Upper lobe of right lung (tissue), 1 donor: ENCODE results near the gene ITSN2. TPM values are rescaled to one million over a fixed set of nuclear protein-coding genes. Genes with fewer than 3 reads are reported as not detected.

Experiments
- ATAC-seq: fragments of 200-7000 bp; cut with Tn5 transposase; one replicate; pipeline ENCODE4 v1.9.1; 2020; ENCODE audit warnings: mild to moderate bottlenecking, moderate library complexity
- DNase-seq: peaks from one replicate; pipeline ENCODE4 v3.0.0-alpha.2; 2020
- H3K27ac ChIP-seq: fragments of 200-600 bp; one replicate; pipeline ENCODE4 v1.8.0; 2022
- H3K27me3 ChIP-seq: fragments of 200-600 bp; one replicate; pipeline ENCODE4 v1.8.0; 2022; ENCODE audit warnings: mild to moderate bottlenecking
- H3K36me3 ChIP-seq: fragments of 200-600 bp; one replicate; pipeline ENCODE4 v1.8.0; 2022
- H3K4me1 ChIP-seq: fragments of 200-600 bp; one replicate; pipeline ENCODE4 v1.8.0; 2022
- H3K4me3 ChIP-seq: fragments of 200-600 bp; one replicate; pipeline ENCODE4 v1.8.0; 2022; ENCODE audit warnings: mild to moderate bottlenecking
- H3K9me3 ChIP-seq: fragments of 200-600 bp; one replicate; pipeline ENCODE4 v1.8.0; 2022
- intact Hi-C: fragments of 100-400 bp; cut with DNase I; formaldehyde crosslinking; loops from one replicate; pipeline ENCODE4 v1.11.0; 2022
- total RNA-seq: library from RNA; stranded (reverse); fragmentation: NEBNext Ultra II Directional; extraction: Animal tissue kit (Norgen Biotek cat#: 25700); gene quantifications from one replicate; pipeline ENCODE4 v1.2.1, GENCODE V29; 2021
- TF ChIP-seq, protein P1 (sequence below): fragments of 200-600 bp; IDR thresholded peaks from one replicate; pipeline ENCODE4 v1.8.0; 2022; ENCODE audit warnings: antibody characterized with exemption
- donor health status: DM: no; HTN: yes; CAD: no; lungs with severe emphysema.

ITSN2 gene
- total RNA-seq, 1 donor from 2014 or later, result 104 TPM

DNA sequence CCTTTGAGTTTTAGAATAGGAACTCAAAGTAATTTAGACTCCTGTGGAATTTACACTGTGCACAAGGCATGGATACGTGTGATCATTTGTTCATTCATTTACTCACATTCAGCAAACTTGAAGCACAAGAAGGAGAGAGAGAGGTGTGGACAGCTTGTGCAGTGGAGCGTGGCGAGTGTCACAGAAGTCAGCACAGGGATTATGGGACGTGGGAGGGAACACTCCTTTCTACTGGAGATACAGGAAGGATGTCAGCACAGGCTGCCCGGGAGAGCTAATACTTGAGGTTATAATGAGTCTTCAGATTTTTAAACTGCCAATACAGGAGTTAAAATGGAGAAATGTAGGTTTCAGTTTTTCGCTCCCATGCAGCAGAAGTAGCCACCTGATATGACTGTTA, 178.5 kb downstream of the ITSN2 start:
- Histone ChIP-seq H3K36me3 (no peaks in the 10 kb centered on the region), H3K4me3 (no peak overlapping the region), H3K9me3 (no peaks in the 10 kb centered on the region), H3K27ac (no peak overlapping the region), H3K27me3 (no peaks in the 10 kb centered on the region), H3K4me1 (no peaks in the 10 kb centered on the region)
- ATAC-seq, result no peak
- TF ChIP-seq, protein P1, sequence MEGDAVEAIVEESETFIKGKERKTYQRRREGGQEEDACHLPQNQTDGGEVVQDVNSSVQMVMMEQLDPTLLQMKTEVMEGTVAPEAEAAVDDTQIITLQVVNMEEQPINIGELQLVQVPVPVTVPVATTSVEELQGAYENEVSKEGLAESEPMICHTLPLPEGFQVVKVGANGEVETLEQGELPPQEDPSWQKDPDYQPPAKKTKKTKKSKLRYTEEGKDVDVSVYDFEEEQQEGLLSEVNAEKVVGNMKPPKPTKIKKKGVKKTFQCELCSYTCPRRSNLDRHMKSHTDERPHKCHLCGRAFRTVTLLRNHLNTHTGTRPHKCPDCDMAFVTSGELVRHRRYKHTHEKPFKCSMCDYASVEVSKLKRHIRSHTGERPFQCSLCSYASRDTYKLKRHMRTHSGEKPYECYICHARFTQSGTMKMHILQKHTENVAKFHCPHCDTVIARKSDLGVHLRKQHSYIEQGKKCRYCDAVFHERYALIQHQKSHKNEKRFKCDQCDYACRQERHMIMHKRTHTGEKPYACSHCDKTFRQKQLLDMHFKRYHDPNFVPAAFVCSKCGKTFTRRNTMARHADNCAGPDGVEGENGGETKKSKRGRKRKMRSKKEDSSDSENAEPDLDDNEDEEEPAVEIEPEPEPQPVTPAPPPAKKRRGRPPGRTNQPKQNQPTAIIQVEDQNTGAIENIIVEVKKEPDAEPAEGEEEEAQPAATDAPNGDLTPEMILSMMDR, result no peak
- intact Hi-C loops, result no loop called here
- DNase-seq, result no peak

DNA sequence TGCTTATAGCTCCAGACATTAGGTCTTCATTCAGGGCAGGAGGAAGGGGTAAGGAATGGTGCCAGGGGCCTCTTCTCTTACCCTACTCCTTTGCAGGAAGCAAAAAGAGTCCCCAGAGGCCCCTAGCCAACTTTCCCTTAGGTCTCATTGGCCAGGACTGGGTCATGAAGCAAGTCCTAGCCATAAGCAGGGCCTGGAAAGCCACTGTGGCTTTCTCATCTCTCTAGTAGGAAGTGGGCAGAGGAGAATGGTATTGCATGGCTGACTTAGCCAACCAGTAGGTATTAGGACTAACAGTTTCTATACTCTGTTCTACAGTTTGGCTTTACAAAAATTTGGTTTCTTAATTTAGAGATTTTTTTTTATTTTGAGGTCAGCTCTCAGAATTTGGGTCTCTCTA, 180.7 kb downstream of the ITSN2 start:
- H3K9me3 ChIP-seq, result no peaks in the 10 kb centered on the region
- no peaks in the 10 kb centered on the region for H3K27me3 ChIP-seq
- no peak overlapping the region for H3K27ac ChIP-seq
- H3K4me1 ChIP-seq, result no peaks in the 10 kb centered on the region
- DNase-seq, result no peak
- intact Hi-C loops, result no loop called here
- ATAC-seq, result no peak
- no peaks in the 10 kb centered on the region for H3K36me3 ChIP-seq
- TF ChIP-seq, protein P1, result no peak
- no peak overlapping the region for H3K4me3 ChIP-seq

DNA sequence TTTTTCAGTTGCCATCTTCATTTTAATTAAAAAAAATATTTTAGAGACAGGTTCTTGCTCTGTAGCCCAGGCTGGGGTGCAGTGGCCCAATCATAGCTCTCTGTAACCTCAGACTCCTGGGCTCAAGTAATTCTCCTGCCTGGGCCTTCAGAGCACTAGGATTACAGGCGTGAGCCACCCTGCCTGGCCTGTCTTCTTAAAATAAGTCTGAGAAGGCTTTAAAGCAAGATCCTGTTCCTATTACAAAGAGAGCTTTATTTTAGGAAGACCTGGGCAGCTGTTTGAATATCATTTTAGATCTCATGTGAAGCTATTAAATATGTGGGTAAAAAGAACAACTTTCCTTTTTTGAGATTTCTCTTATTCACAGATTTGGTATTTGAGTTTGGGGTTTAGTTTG, 184.0 kb downstream of the ITSN2 start:
- Histone ChIP-seq H3K27me3 (no peaks in the 10 kb centered on the region), H3K4me3 (no peak overlapping the region), H3K9me3 (no peaks in the 10 kb centered on the region), H3K27ac (no peak overlapping the region), H3K36me3 (no peaks in the 10 kb centered on the region), H3K4me1 (no peaks in the 10 kb centered on the region)
- intact Hi-C loops, result no loop called here
- TF ChIP-seq, protein P1, result no peak
- DNase-seq (no peak), ATAC-seq (no peak)

DNA sequence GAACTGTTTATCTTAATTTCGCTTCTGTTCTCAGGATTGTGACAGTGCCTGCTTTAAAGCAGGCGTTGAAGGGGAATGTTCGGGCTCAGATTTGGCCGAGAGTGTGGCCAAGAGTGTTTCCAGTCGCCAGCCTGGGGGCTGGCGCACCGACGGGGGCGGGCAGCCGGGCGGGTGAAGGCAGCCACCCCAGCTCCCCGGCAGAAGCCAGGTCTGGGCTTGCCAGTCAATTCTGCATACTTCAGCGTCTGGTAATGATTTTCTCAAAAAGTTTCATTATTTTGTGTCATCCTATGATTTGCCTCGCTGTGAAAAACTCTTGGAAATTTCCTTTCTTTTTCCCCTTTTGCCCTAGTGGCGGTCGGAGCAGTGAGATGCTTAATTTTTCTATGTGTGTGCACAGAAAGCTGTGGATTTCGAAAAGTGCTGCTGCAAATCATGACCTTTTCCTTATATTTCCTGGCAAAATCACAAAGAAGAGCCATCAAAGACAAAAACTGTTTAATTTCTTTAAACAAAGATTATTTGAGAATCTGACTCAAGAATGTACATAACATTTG, 184.6 kb downstream of the ITSN2 start:
- no peaks in the 10 kb centered on the region for H3K27me3 ChIP-seq
- no peak overlapping the region for H3K4me3 ChIP-seq
- H3K9me3 ChIP-seq, result no peaks in the 10 kb centered on the region
- TF ChIP-seq, protein P1, result no peak
- H3K4me1 ChIP-seq, result no peaks in the 10 kb centered on the region
- DNase-seq (no peak), ATAC-seq (no peak)
- intact Hi-C loops, result no loop called here
- no peaks in the 10 kb centered on the region for H3K36me3 ChIP-seq
- no peak overlapping the region for H3K27ac ChIP-seq

DNA sequence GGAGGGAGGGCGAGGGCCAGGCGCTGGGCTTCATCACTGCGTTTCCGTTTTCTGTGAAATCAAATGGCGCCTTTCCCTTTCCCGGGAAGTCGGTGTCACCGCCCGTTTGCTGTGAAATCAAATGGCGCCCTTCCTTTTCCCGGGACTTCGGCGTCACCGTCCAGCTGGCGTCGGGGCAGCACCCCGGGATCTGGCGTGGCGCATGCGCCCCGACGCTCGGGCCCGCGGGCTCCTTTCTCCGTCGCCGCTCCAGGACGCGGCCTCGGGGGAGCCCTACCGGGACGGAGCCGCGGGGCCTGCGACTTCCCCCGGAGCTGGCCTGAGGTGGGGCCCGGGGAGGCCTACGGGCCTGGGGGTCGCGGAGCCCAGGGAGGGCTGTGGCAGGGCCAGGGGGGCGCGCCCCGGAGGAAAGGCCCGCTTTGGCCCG, 185.5 kb downstream of the ITSN2 start, which contains the start of gene FAM228A:
TSS of gene FAM228A (plus strand) at position 203 of the 427 bp plus-strand sequence. CDS start 428 bp downstream, outside the sequence.
- no peaks in the 10 kb centered on the region for H3K27me3 ChIP-seq
- H3K36me3 ChIP-seq, result no peaks in the 10 kb centered on the region
- intact Hi-C loops, result no loop called here
- TF ChIP-seq, protein P1, result no peak
- peak; percentile 33 for ATAC-seq
- no peak for DNase-seq
- H3K4me3 ChIP-seq, result no peak within 1 kb of the TSS
- no peaks in the 10 kb centered on the region for H3K9me3 ChIP-seq
- H3K4me1 ChIP-seq, result no peaks in the 10 kb centered on the region
- no peak within 1 kb of the TSS for H3K27ac ChIP-seq

DNA sequence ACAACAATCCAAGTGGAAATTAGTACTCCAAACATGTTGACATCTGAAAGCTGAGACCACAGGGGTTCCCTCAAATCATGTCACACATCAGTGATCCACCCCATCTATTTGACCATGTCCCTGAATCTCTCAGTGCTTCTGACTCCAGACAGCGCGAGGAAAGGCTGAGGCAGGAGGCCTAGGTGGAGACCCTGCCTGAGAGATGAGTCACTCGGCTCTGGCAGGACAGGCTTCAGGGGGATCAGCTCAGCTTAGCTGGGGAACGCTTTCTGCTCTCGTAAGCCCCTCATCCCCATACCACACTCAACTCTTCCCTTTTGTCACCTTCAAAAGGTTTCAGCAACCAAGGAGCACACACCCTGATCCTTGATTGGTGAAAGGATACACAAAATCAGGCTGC, 191.3 kb downstream of the ITSN2 start:
- no peak overlapping the region for H3K27ac ChIP-seq
- ATAC-seq (no peak), DNase-seq (no peak)
- intact Hi-C loops, result no loop called here
- H3K27me3 ChIP-seq, result no peaks in the 10 kb centered on the region
- no peaks in the 10 kb centered on the region for H3K9me3 ChIP-seq
- TF ChIP-seq, protein P1, result no peak
- H3K36me3 ChIP-seq, result no peaks in the 10 kb centered on the region
- no peak overlapping the region for H3K4me3 ChIP-seq
- no peaks in the 10 kb centered on the region for H3K4me1 ChIP-seq
